GM12891 (cell line): Measurements from ENCODE around the gene CCSER1.

Source experiments
- POLR2A ChIP-seq: IDR thresholded peaks from 2 replicates; pipeline ENCODE4 v1.6.1; 2011; ENCODE audit warnings: low read depth, low read length, control low read depth
- POLR2AphosphoS5 ChIP-seq: IDR thresholded peaks from 2 replicates; pipeline ENCODE4 v1.6.1; 2011; ENCODE audit warnings: low read depth, low read length, control low read depth
- POU2F2 ChIP-seq: IDR thresholded peaks from 2 replicates; pipeline ENCODE4 v1.6.1; 2011; ENCODE audit warnings: low read depth, mild to moderate bottlenecking, control low read depth, low read length, moderate library complexity
- SPI1 ChIP-seq: IDR thresholded peaks from 2 replicates; pipeline ENCODE4 v1.6.1; 2011; ENCODE audit warnings: low read depth, low read length, control low read depth
- TAF1 ChIP-seq: IDR thresholded peaks from 2 replicates; pipeline ENCODE4 v1.6.1; 2011; ENCODE audit warnings: low read depth, low read length, control low read depth

DNA sequence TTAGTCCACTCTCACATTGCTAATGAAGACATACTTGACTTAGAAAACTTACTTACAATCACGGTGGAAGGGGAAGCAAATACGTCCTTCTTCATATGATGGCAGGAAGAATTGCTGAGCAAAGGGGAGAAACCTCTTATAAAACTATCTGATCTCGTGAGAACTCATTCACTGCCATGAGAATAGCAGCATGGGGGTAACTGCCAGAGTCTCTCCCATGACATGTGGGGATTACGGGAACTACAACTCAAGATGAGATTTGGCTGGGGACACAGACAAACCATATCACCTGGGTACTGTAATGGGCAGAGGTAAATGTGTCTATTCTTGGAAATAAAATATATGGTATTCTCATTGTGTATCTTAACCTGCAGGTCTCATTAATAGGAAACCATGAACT is 1464.9 kb downstream of the CCSER1 start:
- TF ChIP-seq POLR2A: no peak
- TF ChIP-seq POLR2AphosphoS5: no peak
- TF ChIP-seq POU2F2: no peak
- no peak for TF ChIP-seq TAF1
- TF ChIP-seq SPI1: no peak
